Measurements from ENCODE around the gene MICAL1. TPM values are rescaled to one million over a fixed set of nuclear protein-coding genes. Genes with fewer than 3 reads are reported as not detected.

MICAL1 gene
- total and polyA plus RNA-seq, 12 donors: 3.1 to 99.9 (median 10.4) TPM

GRCh38 chr6:109458774-109459531 is 3.4 kb upstream of the MICAL1 start:
- Histone ChIP-seq H3K4me1 (replicated peaks in 1 of 2) (peaks cover 15 to 33% of the 10 kb centered on the region in 2 donors), H3K27me3 (no peaks in the 10 kb centered on the region), H3K27ac (no peak overlapping the region), H3K4me3 (no peak overlapping the region), H3K36me3 (replicated peaks in 1 of 2) (no peaks in the 10 kb centered on the region), H3K9me3 (replicated peaks in 1 of 3) (no peaks in the 10 kb centered on the region)
- 68 to 77% (median 74%) methylated on average over 5 of the region's 5 CpGs for WGBS, 4 donors
- intact Hi-C loops (cut with DNase I): no loop called here
- TF ChIP-seq POLR2A (IDR thresholded peaks at IDR 0.05): no peak
- no peak for TF ChIP-seq CTCF (IDR thresholded peaks at IDR 0.05)
- peak in 1 of 7 donors; percentile 49 for DNase-seq

GRCh38 chr6:109457562-109457996 is 2.0 kb upstream of the MICAL1 start:
- 77 to 85% (median 81%) methylated on average over 6 of the region's 6 CpGs for WGBS, 4 donors
- H3K4me3 ChIP-seq: no peak overlapping the region
- no peaks in the 10 kb centered on the region for H3K9me3 ChIP-seq (replicated peaks in 1 of 3)
- no peaks in the 10 kb centered on the region for H3K27me3 ChIP-seq
- H3K36me3 ChIP-seq (replicated peaks in 1 of 2): no peaks in the 10 kb centered on the region
- TF ChIP-seq POLR2A (IDR thresholded peaks at IDR 0.05): no peak
- TF ChIP-seq CTCF (IDR thresholded peaks at IDR 0.05): no peak
- DNase-seq: peak in 1 of 7 donors; percentile 46
- H3K4me1 ChIP-seq (replicated peaks in 1 of 2): peaks cover 15 to 34% of the 10 kb centered on the region in 2 donors
- peak overlapping the region in 1 of 5 donors; percentile 83 for H3K27ac ChIP-seq
- intact Hi-C loops (cut with DNase I): no loop called here

- 53 to 64% (median 63%) methylated on average over 16 of the region's 16 CpGs for WGBS, 4 donors
- Histone ChIP-seq H3K27me3 (no peaks in the 10 kb centered on the region), H3K4me3 (peak overlapping the region in 1 of 4 donors; percentile 84), H3K4me1 (replicated peaks in 1 of 2) (peaks cover 15 to 34% of the 10 kb centered on the region in 2 donors), H3K27ac (peak overlapping the region in 2 of 5 donors; percentile 21 to 83), H3K36me3 (replicated peaks in 1 of 2) (no peaks in the 10 kb centered on the region), H3K9me3 (replicated peaks in 1 of 3) (no peaks in the 10 kb centered on the region)
- TF ChIP-seq POLR2A (IDR thresholded peaks at IDR 0.05) (no peak), CTCF (IDR thresholded peaks at IDR 0.05) (no peak)
- intact Hi-C loops (cut with DNase I): no loop called here
- DNase-seq: peak in 6 of 7 donors; percentile 66 to 78 (median 70)
Measured at GRCh38 chr6:109456710-109457561, 1.4 kb upstream of the MICAL1 start.

- Histone ChIP-seq H3K9me3 (replicated peaks in 1 of 3) (no peaks in the 10 kb centered on the region), H3K27ac (peak overlapping the region in 2 of 5 donors; percentile 41 to 83), H3K27me3 (no peaks in the 10 kb centered on the region), H3K4me3 (peak overlapping the region in 2 of 4 donors; percentile 39 to 84), H3K4me1 (replicated peaks in 1 of 2) (peaks cover 15 to 34% of the 10 kb centered on the region in 2 donors), H3K36me3 (replicated peaks in 1 of 2) (no peaks in the 10 kb centered on the region)
- 12 to 41% (median 20%) methylated on average over 15 to 38 of the region's 38 CpGs for WGBS, 4 donors
- DNase-seq: peak in 1 of 7 donors; percentile 54
- intact Hi-C loops (cut with DNase I): no loop called here
- no peak for TF ChIP-seq CTCF (IDR thresholded peaks at IDR 0.05)
Measured at GRCh38 chr6:109456111-109456583, 575 bp upstream of the MICAL1 start.

All from adrenal gland (tissue), 12 donors.